HPDE6-E6E7 (cell line): ENCODE measurements around the gene NEIL1.
"Not testable (repeated sequence)": the region's sequence is repeated elsewhere in the genome, so short reads cannot be mapped to it uniquely, and the experiment has no call there.

ENCODE experiments used
- DNase-seq: peaks from one replicate; pipeline ENCODE4 v3.0.0; 2011; ENCODE audit warnings: missing footprints; ENCODE audit errors: extremely low spot score

Gene NEIL1

DNA sequence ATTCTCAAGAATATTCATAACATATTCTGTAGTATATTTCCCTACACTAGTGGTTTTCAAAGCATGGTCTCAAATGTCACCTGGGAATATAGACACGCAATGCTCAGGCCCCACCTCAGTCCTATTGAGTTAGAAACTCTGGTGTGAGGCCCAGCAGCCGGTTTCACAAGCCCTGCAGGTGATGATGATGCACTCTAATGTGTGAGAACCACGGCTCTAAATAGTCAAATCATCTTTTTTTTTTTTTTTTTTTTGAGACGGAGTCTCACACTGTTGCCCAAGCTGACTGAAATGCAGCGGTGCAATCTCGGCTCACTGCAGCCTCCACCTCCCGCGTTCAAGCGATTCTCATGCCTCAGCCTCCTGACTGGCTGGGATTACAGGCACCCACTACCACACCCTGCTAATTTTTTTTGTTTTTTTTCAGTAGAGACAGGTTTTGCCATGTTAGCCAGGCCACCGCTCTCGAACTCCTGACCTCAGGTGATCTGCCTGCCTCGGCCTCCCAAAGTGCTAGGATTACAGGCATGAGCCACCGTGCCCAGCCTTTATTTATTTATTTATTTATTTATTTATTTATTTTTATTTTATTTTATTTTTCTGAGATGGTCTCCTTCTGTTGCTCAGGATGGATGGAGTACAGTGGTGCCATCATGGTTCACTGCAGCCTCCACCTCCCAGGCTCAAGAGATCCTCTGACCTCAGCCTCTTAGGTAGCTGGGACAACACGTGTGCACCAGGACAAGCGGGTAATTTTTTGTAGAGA is 13.0 kb upstream of the NEIL1 start:
- DNase-seq = not testable (repeated sequence)

DNA sequence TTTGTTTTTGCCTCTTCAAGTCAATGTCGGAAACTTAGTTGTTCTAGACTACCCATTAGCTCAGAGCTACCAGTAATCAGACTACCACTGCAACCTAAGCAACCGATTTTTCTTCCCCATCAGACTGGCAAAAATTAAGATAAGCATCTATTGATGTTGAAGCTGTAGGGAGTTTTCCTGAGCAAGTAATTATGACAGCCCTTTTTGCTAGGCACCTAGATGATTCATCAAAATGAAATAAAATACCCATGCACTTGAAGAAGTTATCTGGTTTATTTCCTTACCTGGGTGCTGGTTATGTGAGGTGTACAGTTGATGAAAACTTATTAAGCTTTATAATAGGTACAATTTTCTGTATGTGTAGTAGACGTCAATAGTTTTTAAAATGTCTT is 11.5 kb upstream of the NEIL1 start:
- no peak for DNase-seq

DNA sequence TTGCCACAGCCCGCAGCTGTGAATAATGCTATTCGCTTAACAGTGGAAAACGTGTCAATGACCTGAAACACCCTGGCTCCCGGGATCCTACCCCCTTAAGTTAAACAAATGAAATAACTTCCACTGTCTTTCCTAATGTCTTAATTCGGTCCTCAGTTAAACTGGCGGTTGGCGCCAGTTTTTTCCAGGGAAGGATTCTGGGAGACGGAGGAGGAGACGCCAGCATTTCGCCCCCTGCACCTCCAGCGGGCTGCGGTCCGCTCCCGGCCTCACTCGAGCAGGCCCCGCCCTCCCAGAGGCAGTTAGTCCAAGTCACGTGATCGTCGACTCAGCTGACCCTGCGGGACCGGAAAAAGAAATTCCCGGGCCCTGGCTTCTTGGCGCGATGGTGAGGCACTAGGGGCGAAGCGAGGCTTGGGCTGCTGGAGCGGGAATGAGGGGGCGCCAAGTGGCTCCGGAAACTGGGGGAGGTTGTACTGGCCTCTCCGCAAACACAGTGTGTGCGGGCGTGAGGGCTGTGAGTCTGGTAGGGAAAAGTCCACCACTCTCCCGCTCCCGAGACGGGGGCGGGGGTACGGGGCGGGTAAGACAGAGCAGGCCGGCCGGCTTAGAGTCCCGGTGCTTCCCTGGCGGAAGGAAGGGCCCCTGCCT is 11.0 kb upstream of the NEIL1 start, which contains the start of gene COMMD4:
COMMD4 (plus strand) TSS at position 359 of the 651 bp plus-strand sequence; CDS start at position 386, 27 bp downstream.
- peak; percentile 64 for DNase-seq

DNA sequence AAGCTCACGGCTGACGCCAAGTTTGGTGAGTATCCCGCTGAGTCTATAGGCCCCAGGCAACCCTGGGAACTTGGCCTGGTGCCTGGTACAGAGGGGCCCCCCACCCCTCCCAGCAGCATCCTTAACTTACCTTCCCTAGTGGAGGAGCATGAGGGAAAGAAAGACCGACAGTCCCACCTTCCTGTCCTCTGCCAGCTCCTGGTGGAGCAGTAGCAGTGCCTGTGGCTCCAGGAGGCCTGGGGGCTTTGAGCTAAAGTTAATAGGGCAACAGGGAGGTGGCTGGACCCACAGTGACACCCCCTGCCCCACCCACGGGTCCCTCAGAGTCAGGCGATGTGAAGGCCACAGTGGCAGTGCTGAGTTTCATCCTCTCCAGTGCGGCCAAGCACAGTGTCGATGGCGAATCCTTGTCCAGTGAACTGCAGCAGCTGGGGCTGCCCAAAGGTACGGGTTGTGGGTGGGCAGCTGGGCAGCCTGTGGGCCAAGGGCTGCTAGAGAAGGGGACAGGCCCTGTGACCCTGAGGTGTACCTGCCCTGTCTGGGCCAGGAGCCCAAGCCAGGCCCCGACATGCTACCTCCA is 8.1 kb upstream of the NEIL1 start:
- DNase-seq = no peak

DNA sequence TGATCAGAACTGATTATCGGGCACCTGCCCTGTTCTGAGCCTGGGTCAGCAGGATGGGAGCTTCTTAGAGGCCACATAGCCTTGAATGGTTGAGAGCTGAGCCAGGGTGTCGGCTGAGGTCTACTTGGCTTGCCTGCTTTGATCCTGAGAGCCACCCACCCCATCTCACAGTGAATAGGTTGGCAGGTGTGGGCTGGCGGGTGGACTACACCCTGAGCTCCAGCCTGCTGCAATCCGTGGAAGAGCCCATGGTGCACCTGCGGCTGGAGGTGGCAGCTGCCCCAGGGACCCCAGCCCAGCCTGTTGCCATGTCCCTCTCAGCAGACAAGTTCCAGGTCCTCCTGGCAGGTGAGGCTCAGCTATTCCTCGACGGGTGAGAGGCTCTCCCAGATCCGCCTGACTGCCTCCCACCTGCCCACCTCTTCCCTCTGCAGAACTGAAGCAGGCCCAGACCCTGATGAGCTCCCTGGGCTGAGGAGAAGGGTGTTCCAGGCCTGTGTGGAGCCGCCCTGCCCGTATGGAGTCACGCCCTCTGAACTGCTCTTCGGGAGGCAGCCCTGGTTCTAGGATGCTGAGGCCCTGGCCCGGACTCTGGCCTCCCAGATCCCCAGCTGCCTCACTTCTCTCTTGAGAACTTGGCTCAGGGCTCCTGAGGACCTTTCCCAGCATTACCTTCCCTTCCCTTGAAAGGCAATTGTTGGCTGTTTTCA is 7.2 kb upstream of the NEIL1 start:
- DNase-seq = no peak

DNA sequence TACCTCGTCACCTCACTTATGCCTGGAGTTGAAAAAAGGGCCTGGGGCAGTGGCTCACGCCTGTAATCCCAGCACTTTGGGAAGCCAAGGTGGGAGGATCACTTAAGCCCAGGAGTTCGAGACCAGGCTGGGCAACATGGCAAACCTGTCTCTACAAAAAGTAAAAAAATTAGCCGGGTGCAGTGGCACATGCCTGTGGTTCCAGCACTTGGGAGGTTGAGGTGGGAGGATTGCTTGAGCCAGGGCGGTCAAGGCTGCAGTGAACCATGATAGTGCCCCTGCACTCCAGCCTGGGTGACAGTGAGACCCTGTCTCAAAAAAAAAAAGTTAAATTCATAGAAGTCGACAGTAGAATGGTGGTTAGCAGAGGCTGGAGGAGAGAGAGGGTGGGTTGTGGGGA is 4.6 kb upstream of the NEIL1 start:
- DNase-seq = no peak

DNA sequence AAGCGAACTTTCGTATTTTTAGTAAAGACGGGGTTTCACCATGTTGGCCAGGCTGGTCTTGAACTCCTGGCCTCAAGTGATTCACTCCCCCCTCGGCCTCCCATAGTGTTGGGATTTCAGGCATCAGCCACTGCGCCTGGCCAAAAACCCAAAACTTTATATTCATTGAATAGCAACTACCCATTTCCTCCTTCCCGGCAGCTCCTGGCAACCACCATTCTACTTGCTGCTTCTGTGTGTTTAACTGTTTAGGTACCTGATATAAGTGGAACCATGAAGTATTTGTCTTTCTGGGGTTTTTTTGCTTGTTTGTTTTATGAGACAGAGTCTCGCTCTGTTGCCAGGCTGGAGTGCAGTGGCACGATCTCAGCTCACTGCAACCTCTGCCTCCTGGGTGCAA is 2.9 kb upstream of the NEIL1 start:
- DNase-seq = not testable (repeated sequence)

DNA sequence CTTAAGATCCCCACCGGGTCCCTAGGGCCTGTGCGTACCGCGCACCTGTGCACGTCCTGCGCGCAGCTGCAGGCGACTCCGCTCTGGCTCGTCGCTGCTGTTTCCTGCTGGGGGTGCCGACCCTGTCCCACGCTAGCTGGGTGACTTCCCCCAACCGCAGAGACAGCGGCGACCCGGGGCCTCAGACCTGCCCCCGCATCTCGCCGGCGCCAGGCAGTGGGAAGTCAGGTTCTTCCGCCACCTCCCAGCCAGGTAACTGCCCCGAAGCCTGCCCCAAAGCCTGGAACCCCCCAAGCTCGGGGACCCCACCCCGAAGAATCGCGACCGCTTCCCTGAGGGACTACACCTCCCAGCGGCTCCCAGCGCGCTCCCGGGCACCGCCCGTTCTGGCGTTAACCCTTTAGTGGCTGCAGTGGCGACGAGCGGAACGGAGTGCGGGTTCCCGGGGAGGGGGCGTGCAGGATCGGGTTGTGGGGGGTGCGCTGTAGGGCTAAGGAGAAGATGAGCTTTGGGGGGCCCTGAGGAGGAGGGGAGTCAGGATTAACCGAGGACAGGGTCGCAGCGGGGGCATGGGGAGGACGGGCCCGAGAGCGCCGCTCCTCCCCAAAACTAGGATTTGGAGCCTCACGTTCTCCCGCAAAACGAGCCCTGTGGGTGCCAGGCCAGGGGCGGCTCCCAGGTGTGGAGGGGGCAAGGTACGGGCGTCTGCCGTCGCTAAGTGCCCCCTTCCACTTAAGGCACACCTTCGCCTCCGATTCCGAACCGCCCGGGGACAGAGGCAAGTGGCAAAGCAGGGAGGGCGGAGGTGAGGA is 589 bp downstream of the NEIL1 start:
- DNase-seq = no peak

DNA sequence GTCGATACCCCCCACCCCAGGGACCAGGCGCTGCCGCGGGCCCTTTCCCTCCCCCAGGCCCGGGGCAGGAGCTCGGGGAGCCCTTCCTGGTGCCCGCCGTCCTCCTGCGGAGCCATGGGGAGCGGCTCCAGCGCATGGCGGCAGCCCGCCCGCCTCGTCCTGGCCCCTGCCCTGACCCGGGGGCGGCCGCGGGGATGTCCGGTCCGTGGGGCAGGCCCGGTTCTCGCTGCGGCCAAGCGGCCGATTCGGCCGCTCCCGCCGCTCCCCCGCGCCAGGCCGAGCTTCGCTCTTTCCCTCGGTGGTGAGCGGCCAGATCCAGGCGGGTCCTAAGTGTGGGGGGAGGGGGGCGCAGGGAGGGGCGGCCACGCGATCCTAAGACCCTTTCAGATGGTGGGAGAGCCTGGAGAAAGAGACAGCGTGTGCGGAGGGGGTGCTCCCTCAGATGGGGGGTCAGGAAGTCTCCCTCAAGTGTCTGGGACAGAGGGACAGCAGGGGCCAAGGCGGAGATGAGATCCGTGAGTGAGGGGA is 1.3 kb downstream of the NEIL1 start:
- no peak for DNase-seq

DNA sequence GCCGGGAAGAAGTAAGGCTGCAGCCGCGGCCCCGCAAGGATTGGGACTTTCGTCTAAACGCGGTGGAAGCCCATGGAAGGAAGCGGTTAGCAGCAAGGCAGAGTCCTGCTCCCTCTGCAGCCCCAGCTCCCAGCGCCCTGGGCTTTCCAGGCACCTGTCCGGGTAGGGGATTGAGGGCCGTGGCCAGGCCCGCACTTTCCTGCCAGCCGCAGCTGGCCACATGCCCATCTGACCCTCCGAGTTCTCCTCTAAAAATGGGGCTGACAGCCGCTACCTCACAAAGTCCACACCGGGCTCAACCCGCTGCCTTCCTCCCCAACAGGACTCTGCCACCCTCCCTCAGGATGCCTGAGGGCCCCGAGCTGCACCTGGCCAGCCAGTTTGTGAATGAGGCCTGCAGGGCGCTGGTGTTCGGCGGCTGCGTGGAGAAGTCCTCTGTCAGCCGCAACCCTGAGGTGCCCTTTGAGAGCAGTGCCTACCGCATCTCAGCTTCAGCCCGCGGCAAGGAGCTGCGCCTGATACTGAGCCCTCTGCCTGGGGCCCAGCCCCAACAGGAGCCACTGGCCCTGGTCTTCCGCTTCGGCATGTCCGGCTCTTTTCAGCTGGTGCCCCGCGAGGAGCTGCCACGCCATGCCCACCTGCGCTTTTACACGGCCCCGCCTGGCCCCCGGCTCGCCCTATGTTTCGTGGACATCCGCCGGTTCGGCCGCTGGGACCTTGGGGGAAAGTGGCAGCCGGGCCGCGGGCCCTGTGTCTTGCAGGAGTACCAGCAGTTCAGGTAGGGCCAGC is 1.9 kb downstream of the NEIL1 start:
- no peak for DNase-seq

DNA sequence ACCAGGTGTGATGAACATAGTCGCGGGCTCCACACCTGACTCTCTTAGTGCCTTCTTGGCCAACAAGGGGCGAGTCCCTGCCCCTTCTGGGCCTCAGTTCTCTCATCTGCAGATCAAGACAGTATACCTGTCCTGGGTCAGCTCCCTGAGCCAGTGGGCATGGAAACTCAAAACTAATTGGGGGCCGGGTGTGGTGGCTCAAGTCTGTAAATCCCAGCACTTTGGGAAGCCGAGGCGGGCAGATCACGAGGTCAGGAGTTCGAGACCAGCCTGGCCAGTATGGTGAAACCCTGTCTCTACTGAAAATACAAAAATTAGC is 2.5 kb downstream of the NEIL1 start:
- DNase-seq = not testable (repeated sequence)

DNA sequence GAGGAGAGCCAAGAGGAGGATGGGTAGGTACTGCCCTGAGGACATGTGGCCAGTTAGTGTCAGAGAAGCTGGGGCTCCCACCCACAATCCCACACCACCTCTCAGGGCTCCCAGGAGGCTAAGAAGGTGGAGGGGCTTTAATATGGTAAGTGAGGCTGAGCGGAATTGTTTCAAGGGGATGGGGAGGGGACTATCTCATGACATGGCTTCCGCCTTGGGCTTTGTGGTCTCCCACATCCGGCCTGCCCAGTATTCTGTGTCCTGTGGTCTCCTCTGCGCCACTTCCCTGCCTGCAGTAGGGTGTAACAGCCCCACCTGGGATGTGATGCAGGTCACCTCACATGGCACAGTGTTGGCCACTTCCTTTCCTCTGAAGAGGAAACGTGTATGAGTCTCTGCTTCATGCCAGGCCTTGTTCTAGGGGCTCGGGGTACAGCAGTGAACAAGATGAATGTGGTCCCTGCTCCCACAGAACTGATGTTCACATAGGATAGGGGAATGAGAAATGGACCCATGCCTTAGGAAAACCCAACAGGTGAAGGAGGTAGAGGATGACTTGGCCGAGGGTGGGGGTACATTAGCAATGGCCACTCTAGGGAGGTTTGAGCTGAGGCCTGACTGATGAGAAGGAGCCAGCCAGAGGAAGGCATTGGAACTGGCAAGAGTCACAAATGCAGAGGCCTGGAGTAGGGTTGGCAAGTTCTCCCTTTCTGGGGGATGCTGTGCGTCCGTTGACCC is 3.2 kb downstream of the NEIL1 start:
- DNase-seq = no peak

DNA sequence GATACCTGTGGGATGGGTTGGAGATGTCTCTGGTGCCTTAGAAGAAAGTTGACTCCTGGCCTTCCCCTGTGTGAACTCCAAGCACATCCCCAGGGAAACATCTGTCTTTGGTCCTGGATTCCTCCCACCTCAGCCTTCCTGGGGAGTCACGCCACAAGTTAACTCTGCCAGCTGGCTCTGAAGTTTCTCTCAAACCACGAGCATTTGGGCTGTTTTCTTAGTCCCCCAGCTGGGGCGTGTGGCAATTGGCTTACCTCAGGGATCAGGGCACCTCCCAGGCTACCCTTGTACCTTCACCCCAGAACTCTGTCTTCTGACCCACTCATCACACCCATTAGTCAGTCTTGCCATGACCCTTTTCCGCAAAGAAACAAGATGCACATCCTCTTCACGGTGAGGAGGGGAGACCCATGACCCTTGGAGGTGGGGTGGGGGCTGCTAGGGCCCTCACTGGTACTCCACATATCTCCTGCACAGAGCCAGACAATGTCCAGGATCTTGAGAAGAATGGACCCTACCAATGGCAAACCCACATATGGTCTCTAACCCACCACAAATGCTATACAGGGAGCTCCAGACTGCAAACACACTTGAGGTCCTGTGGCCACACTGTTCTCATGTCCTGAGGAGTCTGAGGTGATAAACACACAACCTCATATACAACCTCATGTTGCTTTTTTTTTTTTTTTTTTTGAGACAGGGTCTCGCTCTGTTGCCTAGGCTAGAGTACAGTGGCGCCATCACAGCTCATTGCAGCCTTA is 3.9 kb downstream of the NEIL1 start:
- no peak for DNase-seq

DNA sequence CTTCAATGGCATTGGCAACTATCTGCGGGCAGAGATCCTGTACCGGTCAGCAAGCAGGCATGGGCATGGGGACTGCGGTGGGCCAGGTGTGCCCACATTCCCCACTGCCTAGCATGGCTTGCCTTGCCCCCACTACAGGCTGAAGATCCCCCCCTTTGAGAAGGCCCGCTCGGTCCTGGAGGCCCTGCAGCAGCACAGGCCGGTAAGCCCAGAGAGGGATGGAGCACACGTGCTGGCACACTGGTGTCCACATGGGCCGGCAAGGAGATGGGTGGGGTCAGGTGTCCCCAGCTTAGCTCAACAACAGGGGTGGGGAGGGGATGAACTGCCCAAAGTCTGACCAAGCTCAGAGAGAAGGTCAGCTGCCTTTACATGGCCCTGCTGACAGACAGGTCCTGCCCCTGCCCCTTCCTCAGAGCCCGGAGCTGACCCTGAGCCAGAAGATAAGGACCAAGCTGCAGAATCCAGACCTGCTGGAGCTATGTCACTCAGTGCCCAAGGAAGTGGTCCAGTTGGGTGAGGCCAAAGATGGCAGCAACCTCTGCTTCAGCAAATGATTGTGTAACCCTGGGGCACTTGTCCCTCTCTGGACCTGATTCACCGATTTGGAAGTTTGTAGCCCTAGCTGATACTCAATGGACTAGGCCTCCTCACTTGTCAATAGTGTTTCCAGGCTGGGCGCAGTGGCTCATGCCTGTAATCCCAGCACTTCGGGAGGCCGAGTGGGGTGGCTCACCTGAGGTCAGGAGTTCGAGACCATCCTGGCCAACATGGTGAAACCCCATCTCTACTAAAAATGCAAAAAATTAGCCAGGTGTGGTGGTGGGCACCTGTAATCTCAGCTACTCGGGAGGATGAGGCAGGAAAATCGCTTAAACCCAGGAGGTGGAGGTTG is 5.6 kb downstream of the NEIL1 start:
- DNase-seq = no peak

DNA sequence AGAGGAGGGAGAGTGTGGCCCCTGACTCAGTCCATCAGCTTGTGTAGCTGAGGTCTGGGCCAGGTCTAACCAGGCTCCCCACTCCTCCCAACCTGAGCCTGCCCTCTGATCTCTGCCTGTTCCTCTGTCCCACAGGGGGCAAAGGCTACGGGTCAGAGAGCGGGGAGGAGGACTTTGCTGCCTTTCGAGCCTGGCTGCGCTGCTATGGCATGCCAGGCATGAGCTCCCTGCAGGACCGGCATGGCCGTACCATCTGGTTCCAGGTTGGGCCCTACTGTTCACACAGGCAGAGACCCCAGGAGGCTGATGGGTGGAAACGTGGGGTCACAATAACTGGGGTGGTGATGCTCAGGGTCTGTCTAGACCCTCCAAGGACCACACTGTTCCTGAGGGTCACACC is 6.8 kb downstream of the NEIL1 start:
- no peak for DNase-seq

DNA sequence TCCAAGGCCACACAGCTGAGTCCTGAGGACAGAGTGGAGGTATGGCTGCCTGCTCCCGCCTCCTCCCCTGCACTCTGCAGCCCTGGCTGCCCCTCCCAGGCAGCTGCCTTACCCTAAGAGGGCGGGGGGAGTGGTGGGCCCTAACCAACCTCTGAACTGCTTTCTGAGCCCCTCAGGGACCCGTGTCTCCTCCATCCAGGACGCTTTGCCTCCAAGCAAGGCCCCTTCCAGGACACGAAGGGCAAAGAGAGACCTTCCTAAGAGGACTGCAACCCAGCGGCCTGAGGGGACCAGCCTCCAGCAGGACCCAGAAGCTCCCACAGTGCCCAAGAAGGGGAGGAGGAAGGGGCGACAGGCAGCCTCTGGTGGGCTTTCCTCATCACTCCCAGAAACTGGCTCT is 7.6 kb downstream of the NEIL1 start:
- no peak for DNase-seq

DNA sequence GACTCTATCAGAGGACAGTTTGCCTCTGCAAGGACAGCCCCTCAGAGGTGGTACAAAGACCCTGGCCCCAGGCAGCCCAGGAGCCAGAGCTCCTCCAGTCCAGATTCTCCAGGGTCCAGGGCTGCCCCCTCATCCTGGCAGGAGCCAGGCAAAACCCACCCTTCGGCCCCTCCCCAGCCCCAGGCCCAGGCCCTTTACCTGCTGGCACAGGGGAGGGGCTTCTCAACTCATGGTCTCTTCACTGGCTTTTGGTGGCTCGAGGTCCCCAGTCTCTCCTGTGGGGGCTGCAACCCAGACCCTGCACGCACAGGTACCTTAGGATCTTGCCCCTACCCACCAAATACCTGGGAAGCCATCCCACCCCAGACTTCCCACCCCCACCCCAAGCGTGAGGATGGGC is 8.5 kb downstream of the NEIL1 start:
- no peak for DNase-seq

DNA sequence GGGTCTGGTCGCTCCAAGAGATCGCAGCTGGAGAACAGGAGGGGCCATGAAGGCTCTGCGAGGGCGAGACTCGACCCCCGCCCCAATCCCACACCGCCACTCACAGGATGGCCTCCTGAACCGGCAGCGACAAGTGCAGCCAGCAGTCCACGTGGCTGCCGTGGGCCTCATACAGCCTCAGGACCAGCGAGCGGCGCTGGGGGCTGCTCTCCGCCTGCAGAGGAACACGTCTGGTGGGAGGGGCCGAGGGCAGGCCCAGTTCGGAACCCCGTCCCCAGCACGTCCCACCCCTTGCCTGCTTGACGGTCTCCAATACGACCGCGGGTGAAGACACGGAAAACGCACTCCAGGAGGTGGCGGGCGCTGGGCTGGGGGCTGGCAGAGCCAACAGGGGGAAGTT is 9.2 kb downstream of the NEIL1 start:
- DNase-seq = no peak
